Heart left ventricle (tissue), 13 donors: ENCODE measurements around the gene POP5.

Experiments used
- CTCF ChIP-seq, 12 donors: fragments of 200-600 bp; sonication (generic) in 4 of 12; IDR thresholded peaks; one replicate each; pipeline versions ENCODE4 v1.5.0 to v1.8.0; 2018 to 2022; ENCODE audit warnings: antibody characterized with exemption in 12 of 12, mild to moderate bottlenecking in 5 of 12
- POLR2A ChIP-seq, 2 donors: fragments of 450-650 bp; IDR thresholded peaks; one replicate each; pipeline ENCODE4 v1.6.1; 2017; ENCODE audit warnings: antibody characterized with exemption in 2 of 2, mild to moderate bottlenecking in 2 of 2, moderate library complexity in 2 of 2
- donor health status: ischemic (EF 13 %, LVEDD 7.1; RV severe dilation, severe dysfunction).
- donor health status: DM: no; HTN: yes; CAD: no.
- donor health status: DM: no; HTN: no; CAD: no.
- donor health status: ischemic (EF 25% LVEDD 6.9; RV normal size, moderate dysfunction).
- donor health status: ischemic (EF 25% LVEDD 5.7; RV mildly dilated, moderate dysfunction).
- donor health status: ischemic (EF 35%, LVEDD 5.7; RV mildly dilated, moderate dysfunction).
- donor health status: nonischemic (EF 11% LVEDD 7.7; RV severe dilation, severe dysfunction).
- donor health status: DM: yes; HTN: yes; CAD: no.
- donor health status: PGD.
- donor health status: ischemic (EF 29% LVEDD 5.4; RV normal size, mild dysfunction).
- donor health status: nonischemic (EF 23%, LVEDD 6.1; RV moderate dilation, normal function).

GRCh38 chr12:120579179-120579578, 2.0 kb downstream of the POP5 start:
- no peak for TF ChIP-seq CTCF (IDR thresholded peaks at IDR 0.05)
- TF ChIP-seq POLR2A (IDR thresholded peaks at IDR 0.05) = no peak
